GM12878 (cell line): ENCODE measurements around the gene SLC25A33. TPM values are rescaled to one million over a fixed set of nuclear protein-coding genes. Genes with fewer than 3 reads are reported as not detected.

Source experiments
- ATAC-seq: fragments of 200-7000 bp; cut with Tn5 transposase; 3 replicates; pipeline ENCODE4 v1.9.1; 2020; ENCODE audit warnings: mild to moderate bottlenecking, moderate library complexity
- BruUV-seq: library from RNA; stranded (reverse); fragments of 400-500 nt; replicated peaks from 2 replicates; lab custom pipeline; 2021; lab: Mats Ljungman, UMichigan
- CTCF ChIA-PET: fragments of 300-600 bp; sonication (Branson Sonifier 250); formaldehyde crosslinking; extraction: SDS; loops from one replicate; lab custom pipeline; 2021; ENCODE audit warnings: inconsistent platforms; lab: Yijun Ruan, JAX
- POLR2A ChIA-PET: fragments of 350-600 bp; formaldehyde crosslinking; extraction: SDS; loops from one replicate; lab custom pipeline; 2021; ENCODE audit warnings: inconsistent platforms; lab: Charles Lee
- RAD21 ChIA-PET: fragments of 300-600 bp; sonication (Branson Sonifier 250); formaldehyde crosslinking; loops from one replicate; lab custom pipeline; 2023; ENCODE audit warnings: antibody characterized with exemption; ENCODE audit not compliant: unreplicated experiment; lab: Charles Lee
- SMC1A ChIA-PET: fragments of 300-600 bp; sonication (Branson Sonifier 250); formaldehyde crosslinking; loops from one replicate; lab custom pipeline; 2023; ENCODE audit not compliant: unreplicated experiment, uncharacterized antibody; lab: Charles Lee
- DNase-seq: peaks from one replicate; pipeline ENCODE4 v3.0.0-alpha.2; 2011; ENCODE audit warnings: low read depth, low spot score
- FAIRE-seq: peaks from 3 replicates; lab custom pipeline; 2011; peaks lifted over from hg19 to GRCh38; lab: Jason Lieb, UNC
- H2AFZ ChIP-seq: 2 replicates; pipeline ENCODE4 v1.6.0; 2011; ENCODE audit warnings: low read depth, low read length, control low read depth; ENCODE audit not compliant: control insufficient read depth
- H3K27ac ChIP-seq: 2 replicates; pipeline ENCODE4 v1.5.1; 2011; ENCODE audit warnings: control low read depth; ENCODE audit not compliant: control insufficient read depth, insufficient read depth
- H3K27me3 ChIP-seq, 2 experiments: replicated peaks in 1 of 2; 2 replicates each; pipeline versions ENCODE4 v1.6.0 to v1.6.1; 2011; ENCODE audit warnings: low read length in 1 of 2; ENCODE audit not compliant: control insufficient read depth in 2 of 2, insufficient read depth in 2 of 2
- H3K36me3 ChIP-seq, 2 experiments: 2 replicates each; pipeline ENCODE4 v1.5.1; 2011; ENCODE audit warnings: low read length in 1 of 2; ENCODE audit not compliant: control insufficient read depth in 2 of 2, insufficient read depth in 2 of 2
- H3K4me1 ChIP-seq: 2 replicates; pipeline ENCODE4 v1.6.1; 2011; ENCODE audit warnings: mild to moderate bottlenecking, low read length, moderate library complexity, mixed read lengths; ENCODE audit not compliant: control insufficient read depth, insufficient read depth
- H3K4me2 ChIP-seq: 2 replicates; pipeline ENCODE4 v1.6.0; 2011; ENCODE audit warnings: control low read depth; ENCODE audit not compliant: control insufficient read depth, insufficient read depth
- H3K4me3 ChIP-seq: fragments of 200-600 bp; sonication (generic); 2 replicates; pipeline ENCODE4 v1.5.1; 2016
- H3K79me2 ChIP-seq: 2 replicates; pipeline ENCODE4 v1.6.0; 2011; ENCODE audit warnings: low read length; ENCODE audit not compliant: control insufficient read depth, insufficient read depth
- H3K9ac ChIP-seq: 2 replicates; pipeline ENCODE4 v1.8.0; 2011; ENCODE audit warnings: low read length, control low read depth, mixed read lengths; ENCODE audit not compliant: control insufficient read depth, insufficient read depth
- H3K9me3 ChIP-seq: replicated peaks from 3 replicates; pipeline ENCODE4 v1.5.1; 2011; ENCODE audit warnings: mild to moderate bottlenecking, low read length; ENCODE audit not compliant: control insufficient read depth, insufficient read depth
- H4K20me1 ChIP-seq: 2 replicates; pipeline ENCODE4 v1.6.0; 2011; ENCODE audit not compliant: control insufficient read depth, insufficient read depth
- FOS ChIP-seq: IDR thresholded peaks from 3 replicates; pipeline ENCODE4 v1.6.1; 2011; ENCODE audit warnings: borderline replicate concordance; ENCODE audit not compliant: insufficient read length; ENCODE audit errors: extremely low read depth
- HCFC1 ChIP-seq: fragments of 150-350 bp; IDR thresholded peaks from 2 replicates; pipeline ENCODE4 v1.6.1; 2014; ENCODE audit warnings: low read length
- IRF4 ChIP-seq: IDR thresholded peaks from 2 replicates; pipeline ENCODE4 v1.6.1; 2011; ENCODE audit warnings: low read depth, low read length
- JUNB ChIP-seq: IDR thresholded peaks from 2 replicates; pipeline ENCODE4 v1.6.1; 2016; ENCODE audit warnings: antibody characterized with exemption, mild to moderate bottlenecking
- KDM1A ChIP-seq: fragments of 200-600 bp; sonication (generic); IDR thresholded peaks from 2 replicates; pipeline ENCODE4 v1.6.1; 2016; ENCODE audit warnings: borderline replicate concordance
- KLF5 ChIP-seq: fragments of 450-650 bp; IDR thresholded peaks from 2 replicates; pipeline ENCODE4 v1.6.1; 2014; ENCODE audit warnings: mild to moderate bottlenecking; ENCODE audit not compliant: partially characterized antibody
- RB1 ChIP-seq: fragments of 450-650 bp; formaldehyde crosslinking; IDR thresholded peaks from 2 replicates; pipeline ENCODE4 v1.6.1; 2017; ENCODE audit warnings: mild to moderate bottlenecking, borderline replicate concordance
- RBBP5 ChIP-seq: fragments of 200-600 bp; sonication (generic); conservative IDR thresholded peaks from 2 replicates; pipeline ENCODE4 v1.6.1; 2016
- TCF7 ChIP-seq: IDR thresholded peaks from 2 replicates; pipeline ENCODE4 v1.6.1; 2014; ENCODE audit warnings: antibody characterized with exemption, borderline replicate concordance
- YY1 ChIP-seq: IDR thresholded peaks from 2 replicates; pipeline ENCODE4 v1.6.1; 2011; ENCODE audit warnings: low read depth, mild to moderate bottlenecking, low read length
- ZNF207 ChIP-seq: fragments of 450-650 bp; IDR thresholded peaks from 2 replicates; pipeline ENCODE4 v1.6.1; 2014; ENCODE audit warnings: antibody characterized with exemption, mild to moderate bottlenecking, borderline replicate concordance
- WGBS: methylation state at CpG from one replicate; pipeline ENCODE4 v1.1.6; 2016; ENCODE audit warnings: low lambda C conversion rate; ENCODE audit not compliant: insufficient replicate concordance, insufficient coverage; ENCODE audit errors: missing lambda C conversion rate; 5-methylcytosine and 5-hydroxymethylcytosine counted together
- in situ Hi-C: fragments of 300-500 bp; cut with MboI; formaldehyde crosslinking; loops from 9 replicates; pipeline ENCODE4 v1.14.3; 2018; ENCODE audit warnings: mixed read lengths
- intact Hi-C: fragments of 100-400 bp; cut with micrococcal nuclease; formaldehyde crosslinking; loops from one replicate; pipeline ENCODE4 v1.14.2; 2022; ENCODE audit not compliant: unreplicated experiment
- polyA plus RNA-seq, 11 experiments: library from polyadenylated mRNA; depleted of rRNA in 4 of 11; unstranded in 6 of 11; stranded (reverse) in 5 of 11; fragments of >200 nt; fragmentation: Nextera tagmentation in 4 of 11; fragmentation: Illumina TruSeq in 1 of 11; extraction: Ambion mirVana in 4 of 11; extraction: Trizol in 1 of 11; gene quantifications; 1 replicate in 1 of 11; 2 replicates in 10 of 11; pipeline versions ENCODE4 v1.2.1 to v1.2.3, GENCODE V29; 2011 to 2016; ENCODE audit warnings: inconsistent platforms in 2 of 11, missing spikeins in 2 of 11, low read depth in 1 of 11
- total RNA-seq, 4 experiments: library from RNA; depleted of rRNA in 3 of 4; stranded (reverse); fragments of >200 nt in 3 of 4; fragmentation: Illumina TruSeq in 1 of 4; extraction: Trizol in 1 of 4; gene quantifications; 2 replicates each; pipeline versions ENCODE4 v1.2.1 to v1.2.3, GENCODE V29; 2013 to 2021
- TF ChIP-seq, protein P1 (sequence below): IDR thresholded peaks from 2 replicates; pipeline ENCODE4 v1.6.1; 2012; ENCODE audit warnings: low read depth, low read length, improper control_type of control experiment

Gene SLC25A33
- total and polyA plus RNA-seq, 10 of the 15 experiments (the other 5 are each of a cell fraction or from before 2014, with no cell fraction given), result 1.7 to 11.2 (median 8.4) TPM

DNA sequence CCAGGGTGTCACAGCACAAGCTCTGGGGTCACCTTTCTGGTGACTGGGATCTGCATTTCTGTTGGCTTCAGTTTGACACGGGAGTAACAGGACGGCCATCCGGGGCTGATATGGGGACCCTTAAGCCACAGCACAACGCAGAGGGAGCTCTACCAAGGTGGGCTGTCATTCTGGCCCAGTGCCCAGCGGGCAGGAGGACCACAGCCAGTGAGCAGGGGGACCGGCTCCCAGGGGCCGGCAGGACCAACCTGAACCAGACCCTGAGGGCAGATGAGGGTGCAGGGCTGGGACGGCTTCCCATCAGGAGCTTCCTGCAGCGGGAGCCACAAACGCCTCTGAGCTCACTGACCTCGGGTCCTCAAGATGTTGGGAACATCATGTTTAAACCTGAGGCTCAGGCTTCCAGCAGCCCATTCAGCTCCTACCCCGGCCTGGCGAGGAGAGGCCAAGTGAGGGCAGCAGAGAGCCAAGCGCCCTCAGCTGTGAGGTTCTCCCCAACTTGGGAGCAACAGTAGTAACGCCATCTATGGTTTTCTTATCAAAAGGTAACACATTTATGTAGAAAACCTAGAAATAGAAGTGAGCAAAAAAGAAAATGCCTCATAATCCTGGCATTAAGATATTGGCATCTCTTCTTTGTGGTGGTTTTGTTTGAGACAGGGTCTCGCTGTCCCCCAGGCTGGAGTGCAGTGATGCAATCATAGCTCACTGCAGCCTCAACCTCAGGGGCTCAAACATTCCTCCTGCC is 76.2 kb downstream of the SLC25A33 start (continued):
- TF ChIP-seq IRF4, result 0 out of 2 replicates have a peak, but pooled peaks have one; percentile 42
- TF ChIP-seq HCFC1, result no peak
- TF ChIP-seq RB1, result no peak
- no peak for TF ChIP-seq JUNB
- TF ChIP-seq, protein P1, sequence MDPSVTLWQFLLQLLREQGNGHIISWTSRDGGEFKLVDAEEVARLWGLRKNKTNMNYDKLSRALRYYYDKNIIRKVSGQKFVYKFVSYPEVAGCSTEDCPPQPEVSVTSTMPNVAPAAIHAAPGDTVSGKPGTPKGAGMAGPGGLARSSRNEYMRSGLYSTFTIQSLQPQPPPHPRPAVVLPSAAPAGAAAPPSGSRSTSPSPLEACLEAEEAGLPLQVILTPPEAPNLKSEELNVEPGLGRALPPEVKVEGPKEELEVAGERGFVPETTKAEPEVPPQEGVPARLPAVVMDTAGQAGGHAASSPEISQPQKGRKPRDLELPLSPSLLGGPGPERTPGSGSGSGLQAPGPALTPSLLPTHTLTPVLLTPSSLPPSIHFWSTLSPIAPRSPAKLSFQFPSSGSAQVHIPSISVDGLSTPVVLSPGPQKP, result no peak
- no peak for TF ChIP-seq KDM1A
- TF ChIP-seq ZNF207, result no peak
- 0 out of 2 replicates have a peak, but pooled peaks have one; percentile 39 for TF ChIP-seq YY1
- no peak for TF ChIP-seq KLF5
- TF ChIP-seq TCF7, result no peak

DNA sequence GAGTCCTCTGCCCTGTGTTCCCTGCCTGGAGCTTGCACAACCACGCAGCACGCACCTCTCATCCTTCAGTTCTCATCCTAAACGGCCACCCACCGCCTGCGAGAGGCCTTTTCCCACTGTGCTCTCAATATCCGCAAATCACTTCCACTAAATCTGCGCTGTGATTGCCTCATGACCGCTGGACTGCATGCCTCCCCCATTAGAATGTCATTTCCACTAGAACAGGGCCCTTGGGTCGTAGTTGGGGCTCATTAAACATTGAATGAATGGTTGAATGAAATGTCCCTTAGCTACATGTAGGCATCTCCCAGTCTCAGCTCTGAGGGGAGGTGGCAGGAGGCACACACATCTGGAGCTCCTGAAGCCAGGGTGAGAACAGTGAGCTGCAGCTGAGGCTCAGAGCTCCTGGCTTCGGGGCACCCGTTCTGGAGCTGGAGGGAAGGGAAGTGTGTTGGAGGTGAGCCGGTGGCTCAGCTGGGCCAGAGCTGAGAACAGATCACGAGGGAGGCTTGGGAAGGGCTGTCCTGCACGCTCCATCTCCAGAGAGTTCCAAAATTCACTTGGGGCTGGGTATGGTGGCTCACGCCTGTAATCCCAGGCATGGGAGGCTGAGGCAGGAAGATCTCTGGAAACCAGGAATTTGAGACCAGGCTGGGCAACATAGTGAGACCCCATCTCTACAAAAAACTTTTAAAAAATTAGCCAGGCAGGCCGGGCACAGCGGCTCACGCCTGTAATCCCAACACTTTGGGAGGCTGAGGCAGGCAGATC is 79.8 kb downstream of the SLC25A33 start:
- ChIA-PET CTCF (interaction anchor here (1.3 to 5.3 kb wide), 4 partner anchors 28 to 256 kb away, joined by 3 to 37 read pairs (median 20); no protein-coding TSS in a partner anchor), RAD21 (no interaction called here), POLR2A (interaction anchor here (0.5 to 1.3 kb wide), 3 partner anchors 36 to 640 kb away, joined by 3 to 9 read pairs (median 4); no protein-coding TSS in a partner anchor), SMC1A (no interaction called here)
- Histone ChIP-seq H3K27me3 (no peaks in the 10 kb centered on the region), H3K36me3 (no peaks in the 10 kb centered on the region), H4K20me1 (no peaks in the 10 kb centered on the region), H3K4me3 (no peak overlapping the region), H3K9ac (no peak overlapping the region), H3K27ac (no peak overlapping the region), H3K4me2 (no peak overlapping the region), H3K79me2 (no peaks in the 10 kb centered on the region), H2AFZ (no peak overlapping the region), H3K9me3 (no peaks in the 10 kb centered on the region), H3K4me1 (no peaks in the 10 kb centered on the region)
- no TSS peak for BruUV-seq
- FAIRE-seq, result no peak
- no peak for DNase-seq
- ATAC-seq, result no peak
- no peak for TF ChIP-seq JUNB
- no peak for TF ChIP-seq FOS
- TF ChIP-seq RBBP5, result no peak
- intact Hi-C loops (no loop called here), in situ Hi-C loops (no loop called here)
- 70% methylated on average over 18 of the region's 18 CpGs for WGBS
